Activated T-cell treated with anti-CD3 and anti-CD28 coated beads, Interleukin-2, amount 50 U/mL, for 72 hours (primary cell): ENCODE data around the gene PEMT. TPM values are rescaled to one million over a fixed set of nuclear protein-coding genes. Genes with fewer than 3 reads are reported as not detected.
"Not testable (repeated sequence)": the region's sequence is repeated elsewhere in the genome, so short reads cannot be mapped to it uniquely, and the experiment has no call there.

Experiments used
- ATAC-seq, 2 donors: fragments of 150-1000 bp; cut with Tn5 transposase; replicated peaks in 1 of 2; 2 replicates each; pipeline ENCODE4 v1.10.0; 2021; ENCODE audit warnings: moderate library complexity in 2 of 2, mild to moderate bottlenecking in 1 of 2
- DNase-seq, 2 donors: peaks; one replicate each; pipeline ENCODE4 v3.0.0; 2021 to 2022; ENCODE audit warnings: mixed read lengths in 1 of 2
- H3K27ac Mint-ChIP-seq: one replicate; pipeline ENCODE4 v1.8.0; 2022; ENCODE audit warnings: mild to moderate bottlenecking, moderate library complexity, mixed read lengths
- H3K27me3 Mint-ChIP-seq: one replicate; pipeline ENCODE4 v1.8.0; 2022; ENCODE audit warnings: low read depth, mixed read lengths
- H3K36me3 Mint-ChIP-seq, 2 donors: one replicate each; pipeline ENCODE4 v1.8.0; 2022; ENCODE audit warnings: mixed read lengths in 2 of 2, mild to moderate bottlenecking in 1 of 2; ENCODE audit not compliant: insufficient read depth in 2 of 2
- H3K4me1 Mint-ChIP-seq: one replicate; pipeline ENCODE4 v1.8.0; 2022; ENCODE audit warnings: low read depth, mixed read lengths
- H3K4me3 Mint-ChIP-seq, 2 donors: one replicate each; pipeline ENCODE4 v1.8.0; 2022; ENCODE audit warnings: mild to moderate bottlenecking in 2 of 2, mixed read lengths in 2 of 2, moderate library complexity in 2 of 2
- H3K9me3 Mint-ChIP-seq, 2 donors: one replicate each; pipeline ENCODE4 v1.8.0; 2022; ENCODE audit warnings: mixed read lengths in 2 of 2
- total RNA-seq, 2 donors: library from RNA; stranded (reverse); gene quantifications; one replicate each; pipeline ENCODE4 v1.2.3, GENCODE V29; 2022

Gene PEMT
- total RNA-seq, 2 donors from 2014 or later: 21.6 to 36.8 TPM

DNA sequence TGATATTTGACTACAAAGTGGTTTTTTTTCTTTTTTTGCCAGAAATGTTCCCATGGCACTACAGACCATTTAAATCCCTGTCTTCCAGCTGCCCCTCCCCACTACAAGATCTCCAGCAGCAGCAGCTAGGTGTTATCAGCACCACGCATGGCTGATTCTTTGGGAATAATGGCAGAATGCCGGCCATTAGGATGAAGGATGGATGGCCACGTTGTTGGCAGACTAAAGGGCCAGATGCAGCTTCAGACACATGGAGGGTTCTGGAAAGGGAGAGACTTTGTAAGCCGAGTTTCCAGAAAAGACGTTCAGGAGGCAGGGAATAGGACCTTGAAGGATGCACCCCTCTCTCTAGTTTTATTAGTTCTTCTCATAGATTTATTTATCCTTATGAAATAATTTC is 125.0 kb downstream of the PEMT start:
- Mint-ChIP-seq H3K36me3 (no peaks in the 10 kb centered on the region), H3K9me3 (no peaks in the 10 kb centered on the region), H3K4me3 (no peak overlapping the region), H3K4me1 (no peaks in the 10 kb centered on the region), H3K27ac (no peak overlapping the region), H3K27me3 (no peaks in the 10 kb centered on the region)
- ATAC-seq (no peak), DNase-seq (no peak)

DNA sequence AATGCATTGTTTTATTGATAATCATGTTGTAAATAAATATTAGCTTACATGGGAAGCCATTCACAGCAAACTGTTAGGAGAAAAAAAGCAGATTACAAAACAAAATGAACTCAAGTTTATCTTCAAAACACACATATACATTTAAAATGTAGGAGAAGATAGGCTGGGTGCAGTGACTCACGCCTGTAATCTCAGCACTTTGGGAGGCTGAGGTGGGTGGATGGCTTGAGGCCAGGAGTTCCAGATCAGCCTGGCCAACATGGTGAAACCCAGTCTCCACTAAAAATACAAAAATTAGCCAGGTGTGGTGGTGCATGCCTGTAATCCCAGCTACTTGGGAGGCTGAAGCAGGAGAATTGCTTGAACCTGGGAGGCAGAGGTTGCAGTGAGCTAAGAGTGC is 125.6 kb downstream of the PEMT start:
- DNase-seq, ATAC-seq, H3K4me3 Mint-ChIP-seq, H3K27ac Mint-ChIP-seq, H3K27me3 Mint-ChIP-seq, H3K4me1 Mint-ChIP-seq, H3K9me3 Mint-ChIP-seq, H3K36me3 Mint-ChIP-seq: not testable (repeated sequence)

DNA sequence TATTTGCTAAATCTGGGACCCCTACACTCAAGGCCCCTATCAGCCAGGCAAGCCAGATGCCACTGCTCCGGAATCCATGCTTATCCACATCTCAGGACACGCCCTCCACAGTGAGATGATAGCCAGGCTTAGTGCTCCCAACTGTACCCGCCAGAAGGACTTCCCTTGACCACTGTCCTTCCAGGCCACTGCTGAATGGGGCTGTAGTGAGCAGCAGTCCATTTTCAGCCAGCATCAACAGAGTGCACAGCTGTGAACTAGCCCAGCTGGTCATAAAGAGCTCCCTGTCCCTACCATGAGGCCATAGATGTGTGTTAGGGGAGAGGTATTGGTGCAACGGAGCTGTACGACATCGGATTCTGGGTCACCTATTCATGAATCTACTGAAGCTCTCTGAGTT is 127.7 kb downstream of the PEMT start:
- DNase-seq: no peak
- no peak for ATAC-seq
- Mint-ChIP-seq H3K27me3 (no peaks in the 10 kb centered on the region), H3K36me3 (peaks cover 3 to 4% of the 10 kb centered on the region in 2 donors), H3K9me3 (peaks cover 4 to 5% of the 10 kb centered on the region in 2 donors), H3K27ac (no peak overlapping the region), H3K4me1 (no peaks in the 10 kb centered on the region), H3K4me3 (no peak overlapping the region)

DNA sequence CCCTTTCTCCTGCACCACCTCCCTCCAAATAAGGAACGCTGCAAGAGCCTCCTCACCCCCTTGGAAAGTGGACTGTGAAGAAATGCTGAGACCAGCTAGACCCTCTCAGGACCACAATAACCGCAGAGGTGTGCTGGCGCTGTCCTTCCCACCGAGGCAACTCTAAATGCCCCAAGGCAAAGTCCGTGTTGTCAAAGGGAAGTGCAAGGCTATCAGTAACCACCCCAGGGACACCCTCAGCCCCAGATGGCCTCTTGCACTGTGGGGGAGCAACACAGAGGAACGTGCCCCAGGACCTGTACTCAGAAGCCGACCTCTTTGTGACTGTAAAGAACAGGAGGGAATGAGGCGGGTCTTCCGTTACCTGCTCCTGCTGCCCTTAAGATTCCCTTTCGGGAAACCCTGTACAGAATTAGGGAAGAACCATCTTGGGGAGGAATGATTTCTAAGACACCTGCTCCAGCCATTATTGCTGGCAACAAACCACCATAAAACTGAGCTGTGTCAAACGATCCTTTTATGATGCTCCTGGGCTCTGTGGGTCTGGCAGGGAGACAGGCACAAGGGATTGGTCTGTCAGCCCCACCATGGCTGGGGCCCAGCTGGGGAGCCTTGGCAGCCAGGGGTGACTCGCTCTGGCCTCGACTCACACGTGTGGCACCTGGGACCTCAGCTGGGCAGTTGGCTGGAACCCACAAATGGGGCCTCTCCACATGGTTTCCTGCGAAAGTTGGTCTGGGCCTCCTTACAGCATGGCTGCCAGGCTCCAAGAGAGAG is 129.3 kb downstream of the PEMT start:
- DNase-seq (no peak), ATAC-seq (no peak)
- no peaks in the 10 kb centered on the region for H3K4me1 Mint-ChIP-seq
- no peak overlapping the region for H3K27ac Mint-ChIP-seq
- no peak overlapping the region for H3K4me3 Mint-ChIP-seq
- no peaks in the 10 kb centered on the region for H3K27me3 Mint-ChIP-seq
- peaks cover 4 to 5% of the 10 kb centered on the region in 2 donors for H3K9me3 Mint-ChIP-seq
- H3K36me3 Mint-ChIP-seq: peaks cover 3 to 4% of the 10 kb centered on the region in 2 donors

DNA sequence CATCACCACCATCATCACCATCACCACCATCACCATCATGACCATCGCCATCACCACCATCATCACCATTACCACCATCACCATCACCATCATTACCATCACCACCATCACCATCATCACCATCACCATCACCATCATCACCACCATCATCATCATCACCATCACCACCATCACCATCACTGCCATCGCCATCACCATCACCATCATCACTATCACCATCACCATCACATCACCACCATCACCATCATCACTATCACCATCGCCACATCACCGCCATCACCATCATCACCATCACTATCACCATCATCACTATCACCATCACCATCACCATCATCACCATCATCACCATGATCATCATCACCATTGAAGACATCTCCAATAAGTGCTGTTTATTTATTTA is 131.5 kb downstream of the PEMT start:
- Mint-ChIP-seq H3K36me3 (peaks cover 3 to 4% of the 10 kb centered on the region in 2 donors), H3K27ac (no peak overlapping the region), H3K9me3 (peaks cover 4 to 5% of the 10 kb centered on the region in 2 donors), H3K4me1 (no peaks in the 10 kb centered on the region), H3K4me3 (no peak overlapping the region), H3K27me3 (no peaks in the 10 kb centered on the region)
- ATAC-seq (no peak), DNase-seq (no peak)

DNA sequence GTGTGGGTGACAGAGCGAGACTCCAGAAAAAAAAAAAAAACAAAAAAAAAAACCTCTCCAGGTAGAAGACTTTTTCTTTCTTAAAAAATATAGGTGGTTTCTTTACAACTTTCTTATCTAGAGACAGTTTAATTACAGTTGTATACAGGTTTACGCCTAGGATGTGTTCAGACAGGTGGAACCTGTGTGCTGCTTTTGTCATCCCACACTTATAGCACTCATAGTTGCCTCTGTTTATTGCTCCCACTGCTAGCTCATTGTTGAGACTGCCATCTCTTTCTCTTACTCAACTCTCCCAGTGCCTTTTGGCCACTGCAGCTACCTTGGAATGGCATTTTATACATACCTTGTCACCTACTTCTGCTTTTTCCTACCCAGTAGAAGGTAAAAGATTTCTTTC is 133.8 kb downstream of the PEMT start:
- H3K4me1 Mint-ChIP-seq: no peaks in the 10 kb centered on the region
- H3K27me3 Mint-ChIP-seq: no peaks in the 10 kb centered on the region
- H3K4me3 Mint-ChIP-seq: no peak overlapping the region
- H3K9me3 Mint-ChIP-seq: peaks cover 4 to 5% of the 10 kb centered on the region in 2 donors
- no peak overlapping the region for H3K27ac Mint-ChIP-seq
- H3K36me3 Mint-ChIP-seq: peaks cover 3 to 4% of the 10 kb centered on the region in 2 donors
- DNase-seq (no peak), ATAC-seq (no peak)

DNA sequence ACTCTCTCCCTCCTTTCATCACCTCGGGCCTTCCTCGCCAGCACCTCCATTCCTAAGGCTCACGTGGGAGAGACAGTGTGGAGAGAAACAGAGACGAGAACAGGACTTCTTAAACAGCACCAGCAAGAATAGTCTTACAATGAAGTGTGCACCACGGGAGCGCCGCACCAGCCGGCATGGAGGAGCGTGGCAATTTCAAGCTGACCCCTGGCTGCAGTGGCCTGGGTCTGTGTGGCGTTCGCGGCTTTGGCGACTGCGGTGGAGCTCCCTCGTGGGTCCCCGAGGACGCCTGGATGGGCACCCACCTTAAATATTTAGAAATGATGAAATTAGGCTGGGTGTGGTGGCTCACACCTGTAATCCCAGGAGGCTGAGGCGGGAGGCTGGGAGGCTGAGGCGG is 135.3 kb downstream of the PEMT start:
- ATAC-seq (no peak), DNase-seq (no peak)
- Mint-ChIP-seq H3K4me3 (no peak overlapping the region), H3K27ac (no peak overlapping the region), H3K27me3 (no peaks in the 10 kb centered on the region), H3K9me3 (peaks cover 4 to 5% of the 10 kb centered on the region in 2 donors), H3K4me1 (no peaks in the 10 kb centered on the region), H3K36me3 (peaks cover 3 to 4% of the 10 kb centered on the region in 2 donors)

Other genes with a start within 250 kb of the PEMT start
- 10 to 100 TPM; 15.0 to 15.5 TPM for gene MED9, start 114.7 kb downstream of the PEMT start, total RNA-seq
- gene RASD1, start 95.3 kb downstream of the PEMT start, total RNA-seq: 1 to 10 TPM; 1.6 to 3.0 TPM
- 10 to 100 TPM; 19.5 to 21.3 TPM for gene RAI1, start 89.8 kb upstream of the PEMT start, total RNA-seq
- 100 to 1,000 TPM; 192 to 209 TPM for gene SREBF1, start 245.3 kb upstream of the PEMT start, total RNA-seq